ENCODE data around the gene NAPA.

Gene NAPA

DNA sequence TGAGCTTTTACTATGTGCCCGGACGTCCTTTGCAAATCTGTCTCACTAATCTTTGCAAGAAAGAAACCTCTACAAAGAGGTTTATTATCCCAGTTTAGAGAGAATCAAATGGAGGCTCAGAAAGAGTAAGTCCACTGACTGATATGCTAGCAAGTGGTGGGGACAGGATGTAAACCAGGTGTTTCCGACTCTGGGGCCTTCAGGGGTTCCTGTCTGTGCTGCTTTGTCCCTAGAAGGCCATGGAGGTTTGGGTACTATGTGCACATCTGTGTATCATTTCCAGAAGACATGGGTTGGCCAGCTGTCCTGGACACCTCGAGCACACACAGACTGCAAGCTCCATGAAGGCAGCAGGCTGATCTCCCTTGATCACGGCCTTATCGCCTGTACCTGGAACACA, 29.7 kb downstream of the NAPA start:
- no peak for FAIRE-seq

DNA sequence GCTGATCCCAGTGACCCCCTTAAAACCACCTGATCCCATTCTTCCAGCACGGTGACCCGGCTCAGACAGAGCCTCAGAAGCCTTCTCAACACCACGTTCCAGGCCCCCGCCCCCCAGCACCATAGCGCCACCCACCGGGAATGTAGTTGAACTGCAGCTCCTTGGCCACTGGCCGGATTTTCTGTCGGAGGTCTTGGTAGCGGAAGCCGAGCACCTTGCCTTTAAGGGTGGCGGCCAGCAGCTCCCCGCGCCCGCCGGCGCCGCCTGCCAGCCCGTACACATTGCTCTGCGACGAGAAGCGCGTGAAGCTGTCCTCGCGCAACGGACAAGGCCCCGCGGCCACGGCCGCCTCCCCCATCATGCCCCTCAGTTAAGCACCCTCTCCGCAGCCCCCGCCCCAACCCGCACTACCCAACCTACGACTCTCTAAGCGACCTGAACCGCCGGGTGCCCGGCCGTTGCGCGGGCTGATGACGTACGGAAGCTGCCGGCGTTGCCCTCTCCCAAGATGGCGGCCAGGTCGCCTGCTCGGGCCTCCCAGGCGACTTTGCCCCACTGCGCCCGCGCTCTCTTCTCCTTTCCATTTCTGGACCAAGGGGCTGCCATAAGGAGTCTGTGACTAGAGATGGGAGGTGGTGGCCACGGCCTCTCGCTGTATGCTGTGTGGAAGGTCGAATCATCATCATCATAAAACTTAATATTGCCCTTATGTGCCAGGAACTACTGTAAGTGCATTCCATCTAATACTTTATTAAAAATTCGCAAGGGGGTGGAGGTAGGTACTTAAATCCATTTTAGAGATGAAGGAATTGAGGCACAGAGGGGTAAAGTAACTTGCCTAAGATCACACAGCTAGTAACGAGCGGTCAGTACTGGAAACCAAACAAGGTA, 30.8 kb downstream of the NAPA start, which contains the start of gene KPTN:
TSS of gene KPTN (minus strand) at position 420 of the 891 bp plus-strand sequence. CDS start at position 361, 59 bp downstream.
- no peak for FAIRE-seq

GRCh38 chr19:47483200-47483599, 31.7 kb downstream of the NAPA start:
- FAIRE-seq = no peak

DNA sequence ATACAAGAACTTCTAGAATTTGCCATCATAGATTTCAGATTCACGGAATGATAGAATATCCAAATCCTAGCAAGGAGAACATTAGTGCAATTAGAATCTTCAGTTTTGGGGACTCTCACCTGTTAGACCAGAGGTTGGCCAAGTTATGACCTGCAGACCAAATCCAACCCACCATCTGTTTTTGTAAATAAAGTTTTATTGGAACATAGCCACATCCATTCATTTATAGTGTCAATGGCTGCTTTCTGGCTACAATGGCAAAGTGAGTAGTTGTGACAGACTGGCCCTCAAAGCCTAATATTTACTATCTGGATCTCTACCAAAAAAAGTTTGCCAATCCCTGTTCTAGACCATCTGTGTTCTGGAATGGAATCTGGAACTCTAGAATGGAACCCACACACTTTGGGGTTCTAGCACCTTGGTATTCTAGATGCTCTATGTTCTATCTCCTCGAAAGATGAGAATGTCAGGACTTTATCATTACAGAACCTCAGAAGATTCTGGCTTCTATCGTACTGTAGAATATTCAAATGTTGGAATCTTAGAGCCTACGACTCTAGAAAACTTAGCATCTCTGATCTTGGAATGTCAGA, 33.3 kb downstream of the NAPA start:
- FAIRE-seq = no peak

DNA sequence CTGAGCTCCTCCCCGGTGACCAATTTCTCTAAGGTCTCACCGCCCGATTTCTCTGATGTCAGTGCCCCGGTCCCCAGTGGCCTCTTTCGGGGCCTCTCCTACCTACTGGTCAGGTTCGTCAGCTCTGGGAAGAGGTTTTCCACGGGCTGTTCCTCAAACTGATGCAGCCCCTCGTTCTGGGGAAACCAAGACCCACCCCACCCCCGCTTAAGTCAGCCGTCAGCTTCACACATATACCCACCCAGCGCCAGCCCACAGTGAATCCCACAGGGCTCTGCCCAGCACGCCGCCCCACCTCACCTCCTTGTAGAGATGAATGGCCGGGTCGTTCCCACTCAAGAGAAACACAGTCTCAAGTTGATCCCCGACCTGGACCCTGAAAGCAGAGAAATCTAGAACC, 34.2 kb downstream of the NAPA start:
- no peak for FAIRE-seq

GRCh38 chr19:47479701-47480503, 35.0 kb downstream of the NAPA start:
- no peak for FAIRE-seq

DNA sequence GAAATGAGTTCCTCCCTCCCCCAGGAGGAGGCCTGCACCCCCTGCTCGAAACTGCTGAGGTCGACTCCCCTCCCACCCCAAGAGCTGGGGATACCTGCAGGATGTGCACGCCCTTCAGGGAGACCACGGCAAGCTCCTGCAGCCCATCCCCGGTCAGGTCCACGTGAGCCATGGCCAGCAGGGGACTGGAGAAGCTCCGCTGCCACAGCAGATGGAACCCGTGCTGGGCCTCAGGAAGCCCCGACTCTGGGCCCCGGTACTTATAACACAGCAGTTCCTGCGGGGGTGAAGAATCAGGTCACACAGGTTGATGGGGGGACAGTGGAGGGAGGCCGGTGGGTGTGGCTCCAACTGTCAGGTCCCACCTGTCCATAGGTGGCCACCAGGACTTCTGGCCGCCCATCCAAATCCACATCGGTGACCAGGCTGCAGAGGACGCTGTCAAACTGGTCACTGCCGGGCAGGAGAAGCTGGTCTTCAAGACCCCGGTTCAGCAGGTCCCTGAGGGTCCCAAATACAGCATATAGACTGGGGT, 38.4 kb downstream of the NAPA start:
- no peak for FAIRE-seq

GRCh38 chr19:47475465-47475864, 39.4 kb downstream of the NAPA start:
- no peak for FAIRE-seq

DNA sequence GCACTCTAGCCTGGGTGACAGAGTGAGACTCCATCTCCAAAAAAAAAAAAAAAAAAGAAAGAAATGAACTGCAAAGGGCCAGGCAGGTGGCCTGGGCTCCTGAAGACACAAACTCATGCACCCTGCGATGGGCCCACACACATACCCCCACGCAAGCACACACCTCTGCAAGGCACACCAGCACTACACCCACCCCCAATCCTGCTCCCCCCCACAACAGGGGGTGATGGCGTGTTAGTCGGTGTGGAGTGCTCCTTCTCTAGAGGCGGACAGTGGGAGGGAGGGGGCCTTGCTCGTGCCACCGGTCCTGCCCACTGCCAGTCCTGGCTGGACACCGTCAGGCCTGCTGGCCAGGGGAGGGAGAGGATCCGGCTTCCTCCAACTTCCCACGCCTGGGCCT, 41.5 kb downstream of the NAPA start:
- FAIRE-seq = no peak

DNA sequence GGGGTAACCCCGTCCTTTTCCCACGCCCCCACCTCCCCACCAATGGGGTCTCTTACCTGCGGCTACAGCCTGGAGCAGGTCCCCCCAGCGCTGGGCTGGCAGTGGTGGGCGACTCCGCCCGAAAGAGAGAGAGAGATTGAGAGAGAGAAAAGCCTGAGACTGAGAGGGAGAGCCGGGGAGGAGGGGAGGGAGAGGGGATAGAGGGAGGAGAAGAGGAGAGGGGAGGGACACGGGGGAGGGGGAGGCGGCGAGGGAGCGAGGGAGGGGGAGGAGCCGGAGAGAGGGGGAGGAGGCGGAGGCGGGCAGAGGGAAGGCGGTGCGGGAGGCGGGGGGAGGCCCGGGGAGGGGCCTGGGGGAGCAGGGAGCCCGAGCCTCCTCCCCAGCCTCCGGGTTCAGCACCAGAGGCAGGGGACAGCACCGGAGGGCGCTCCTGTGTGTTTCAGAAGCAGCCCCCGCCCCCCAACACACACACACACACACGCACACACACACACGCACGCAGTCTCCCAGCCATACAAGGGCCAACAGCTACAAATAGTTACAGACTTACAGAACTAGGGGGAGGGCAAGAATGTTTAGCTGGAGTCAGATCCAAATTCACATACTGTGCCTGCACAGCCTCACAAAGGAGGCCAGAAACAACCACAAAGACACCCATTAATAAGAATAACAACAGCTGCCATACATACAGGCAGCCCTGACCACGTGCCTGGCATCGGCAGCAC, 43.0 kb downstream of the NAPA start, which contains the start of gene SLC8A2:
TSS of gene SLC8A2 (minus strand) at position 161 of the 725 bp plus-strand sequence. CDS start 5,490 bp downstream, outside the sequence.
- no peak for FAIRE-seq

GRCh38 chr19:47471381-47471732, 43.5 kb downstream of the NAPA start:
- FAIRE-seq = no peak

- FAIRE-seq = no peak
Observed at GRCh38 chr19:47470447-47471195, 44.2 kb downstream of the NAPA start.

DNA sequence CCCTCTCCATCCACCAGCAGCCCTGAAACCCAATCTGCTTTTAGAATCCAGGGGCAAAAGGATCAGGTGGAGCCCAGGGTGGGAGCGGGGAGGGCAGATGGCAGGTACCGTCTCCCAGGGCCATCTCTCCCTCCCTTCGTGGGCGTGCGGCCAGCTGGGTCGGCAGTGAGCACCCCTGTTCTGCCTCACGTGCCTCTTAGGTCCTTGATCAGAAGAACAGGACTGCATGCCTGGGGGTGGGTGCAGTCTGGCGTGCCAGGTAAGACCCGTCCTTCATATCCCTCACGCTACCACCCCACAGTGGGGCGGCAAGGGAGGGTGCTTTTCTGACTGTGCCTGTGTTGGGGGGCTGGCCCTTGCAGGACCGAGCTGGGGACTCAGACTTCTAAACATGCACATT, 45.1 kb downstream of the NAPA start:
- FAIRE-seq = no peak

GRCh38 chr19:47469363-47469700, 45.5 kb downstream of the NAPA start:
- FAIRE-seq = no peak

DNA sequence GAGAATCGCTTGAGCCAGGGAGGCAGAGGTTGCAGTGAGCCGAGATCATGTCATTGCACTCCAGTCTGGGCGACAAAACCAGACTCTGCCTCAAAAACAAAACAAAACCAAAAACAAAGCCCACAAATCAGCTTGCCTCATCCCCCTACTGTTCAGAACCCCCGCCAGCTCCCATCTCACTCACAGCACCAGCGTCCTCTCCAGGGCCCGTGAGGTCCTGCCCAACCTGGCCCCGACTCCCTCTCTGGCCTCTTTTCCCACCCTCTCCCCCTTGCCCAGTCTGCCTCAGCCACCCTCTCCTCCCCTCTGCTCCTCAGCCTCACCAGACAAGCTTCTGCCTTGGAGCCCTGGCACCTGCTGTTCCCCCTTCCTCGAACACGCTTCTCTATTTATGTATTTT, 46.9 kb downstream of the NAPA start:
- no peak for FAIRE-seq

GRCh38 chr19:47465957-47466356, 48.9 kb downstream of the NAPA start:
- no peak for FAIRE-seq

- no peak for FAIRE-seq
Observed at GRCh38 chr19:47464675-47465419, 50.0 kb downstream of the NAPA start.

GRCh38 chr19:47461876-47462275, 53.0 kb downstream of the NAPA start:
- FAIRE-seq = no peak

GRCh38 chr19:47459477-47459876, 55.4 kb downstream of the NAPA start:
- FAIRE-seq = no peak

- no peak for FAIRE-seq
Observed at GRCh38 chr19:47458672-47459071, 56.2 kb downstream of the NAPA start.
